GM18858 (cell line): ENCODE results near the gene ARSI.

ENCODE experiments used
- ATAC-seq: cut with Tn5 transposase; IDR thresholded peaks from one replicate; pipeline ENCODE4 v1.9.1; 2021; ENCODE audit not compliant: unreplicated experiment

Gene ARSI

GRCh38 chr5:150309101-150309885, 6.6 kb upstream of the ARSI start:
- ATAC-seq: no peak

GRCh38 chr5:150307617-150308426, 5.1 kb upstream of the ARSI start:
- ATAC-seq: no peak

GRCh38 chr5:150306775-150307174, 4.1 kb upstream of the ARSI start:
- no peak for ATAC-seq

DNA sequence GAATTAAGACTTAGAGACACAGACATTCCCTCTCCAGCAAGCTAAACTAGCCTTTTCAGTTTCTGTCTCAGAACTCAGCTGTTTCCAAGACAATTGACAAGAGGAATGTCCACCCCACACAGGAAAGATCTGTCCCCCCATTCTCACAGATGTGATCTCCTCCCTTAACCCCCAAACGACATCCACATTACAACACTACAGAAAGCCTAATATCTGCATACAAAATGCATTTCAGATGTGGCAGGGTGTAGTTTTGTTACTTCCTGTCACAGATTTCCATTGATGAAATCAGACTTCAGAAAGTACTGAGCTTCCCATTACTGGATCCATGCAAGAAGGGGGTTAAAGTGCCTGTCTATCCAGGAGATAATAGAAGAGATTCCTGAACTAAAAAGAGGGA, 2.9 kb upstream of the ARSI start:
- no peak for ATAC-seq

GRCh38 chr5:150305095-150305494, 2.4 kb upstream of the ARSI start:
- no peak for ATAC-seq

DNA sequence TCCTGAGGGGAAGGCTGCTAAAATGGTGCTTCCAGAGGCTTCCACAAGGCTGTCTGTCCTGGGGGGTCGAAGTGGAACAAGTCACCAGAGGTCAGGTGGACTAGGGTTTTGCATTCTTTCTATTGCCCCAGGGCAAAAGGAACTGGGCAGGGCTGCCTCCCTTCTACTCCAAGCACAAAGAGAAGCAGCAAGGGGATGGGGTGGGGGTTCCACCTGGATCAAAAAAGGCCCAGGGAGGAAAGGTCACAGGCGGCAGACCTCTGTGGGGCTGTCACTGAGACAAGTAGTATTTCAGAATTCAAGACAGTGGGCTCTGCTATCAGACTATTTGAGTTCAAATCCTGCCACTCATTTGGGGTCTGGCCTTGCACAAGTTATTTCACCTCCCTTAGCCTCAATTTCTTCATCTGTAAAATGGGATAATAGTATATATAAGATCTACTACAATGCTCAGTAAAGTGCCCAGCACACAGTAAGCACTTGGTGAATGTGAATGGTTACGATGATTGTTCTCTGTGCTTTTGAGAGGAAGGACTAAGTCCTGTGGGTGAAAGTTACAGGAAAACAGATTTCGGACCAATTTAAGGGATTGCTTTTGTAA, 1.9 kb upstream of the ARSI start:
- ATAC-seq: no peak

DNA sequence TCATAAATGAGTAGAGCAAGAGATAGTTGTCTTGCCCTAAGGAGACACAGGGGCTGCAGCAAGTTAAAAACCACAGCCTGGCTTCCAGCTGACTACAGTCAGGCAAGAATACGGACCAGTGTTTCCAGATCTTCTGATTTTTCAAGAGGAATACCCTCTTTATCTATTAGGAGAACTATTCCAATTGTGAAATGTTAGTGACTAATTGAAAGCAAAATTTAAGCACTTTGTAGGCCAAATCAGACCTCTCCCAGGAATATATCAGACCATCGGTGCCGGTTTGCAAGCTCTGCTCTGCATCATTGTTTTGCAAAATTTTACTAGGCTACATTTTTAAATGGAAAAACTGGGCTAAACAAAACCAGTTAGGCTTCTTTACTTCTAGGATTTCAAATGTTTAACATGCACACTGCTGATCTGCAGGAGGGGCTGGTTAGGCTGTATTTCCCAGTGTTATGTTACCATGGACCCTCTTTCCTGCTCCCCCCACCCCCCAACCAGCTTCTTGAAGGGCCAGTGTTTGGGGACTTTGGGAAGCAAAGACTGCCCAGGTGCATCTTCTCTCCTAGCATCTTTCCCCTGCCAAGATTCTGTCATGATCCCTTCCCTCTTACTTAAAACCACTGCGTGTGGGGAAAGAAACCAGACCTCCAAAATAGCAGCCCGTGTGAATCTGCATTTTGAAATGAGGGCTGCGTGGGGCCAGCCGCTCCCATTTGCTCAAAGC, 1.1 kb upstream of the ARSI start:
- no peak for ATAC-seq

- ATAC-seq: no peak
These were observed 438 bp upstream of the ARSI start for GRCh38 chr5:150303070-150303615.

GRCh38 chr5:150301901-150302300, 804 bp downstream of the ARSI start:
- ATAC-seq: no peak

DNA sequence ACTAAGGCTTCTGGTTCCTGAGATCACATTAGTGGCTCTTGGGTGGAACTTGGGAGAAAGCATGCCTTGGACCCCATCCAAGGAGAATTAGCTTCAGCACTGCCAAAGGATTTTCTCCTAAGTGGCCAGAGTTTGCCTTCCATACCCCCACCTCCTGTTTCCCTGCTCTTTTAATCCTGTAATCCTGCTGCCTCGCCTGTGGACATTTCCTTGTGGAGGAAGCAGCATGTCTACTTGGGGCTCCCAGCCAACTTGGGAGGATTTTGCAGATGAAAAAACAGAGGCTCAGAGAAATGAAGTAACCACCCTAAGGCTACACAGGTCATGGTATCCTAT, 1.6 kb downstream of the ARSI start:
- no peak for ATAC-seq

DNA sequence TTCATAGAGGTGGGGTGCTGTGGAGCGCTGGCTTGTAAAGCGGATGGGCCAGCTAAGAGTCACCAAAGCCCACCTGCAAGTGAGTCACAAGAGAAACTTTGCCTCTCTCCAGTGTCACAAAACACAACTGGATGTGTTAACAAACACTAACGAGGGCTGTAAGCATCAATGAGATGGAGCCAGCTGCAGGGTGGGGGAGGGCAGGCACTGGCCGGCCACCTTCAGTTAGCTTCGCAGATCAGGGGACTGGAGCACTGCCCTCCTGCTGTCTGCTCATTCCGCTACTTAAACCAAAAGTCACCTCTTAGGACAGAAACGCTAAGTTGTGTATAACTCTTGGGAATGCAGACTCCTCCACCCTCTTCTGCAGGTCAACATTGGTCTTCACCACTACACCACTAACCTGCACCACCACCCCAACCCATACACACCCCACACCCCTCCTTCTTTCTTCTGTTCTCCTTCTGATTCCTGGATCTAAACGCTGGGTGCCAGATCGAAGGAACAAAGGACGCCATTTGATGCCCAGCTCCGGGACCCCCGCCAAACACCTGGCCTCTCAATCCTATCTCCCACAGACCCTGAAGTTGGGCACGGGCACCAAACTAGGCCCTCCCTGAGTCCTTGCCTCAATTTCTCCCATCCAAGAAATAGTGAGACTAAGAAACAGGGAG, 2.1 kb downstream of the ARSI start:
- ATAC-seq: no peak

DNA sequence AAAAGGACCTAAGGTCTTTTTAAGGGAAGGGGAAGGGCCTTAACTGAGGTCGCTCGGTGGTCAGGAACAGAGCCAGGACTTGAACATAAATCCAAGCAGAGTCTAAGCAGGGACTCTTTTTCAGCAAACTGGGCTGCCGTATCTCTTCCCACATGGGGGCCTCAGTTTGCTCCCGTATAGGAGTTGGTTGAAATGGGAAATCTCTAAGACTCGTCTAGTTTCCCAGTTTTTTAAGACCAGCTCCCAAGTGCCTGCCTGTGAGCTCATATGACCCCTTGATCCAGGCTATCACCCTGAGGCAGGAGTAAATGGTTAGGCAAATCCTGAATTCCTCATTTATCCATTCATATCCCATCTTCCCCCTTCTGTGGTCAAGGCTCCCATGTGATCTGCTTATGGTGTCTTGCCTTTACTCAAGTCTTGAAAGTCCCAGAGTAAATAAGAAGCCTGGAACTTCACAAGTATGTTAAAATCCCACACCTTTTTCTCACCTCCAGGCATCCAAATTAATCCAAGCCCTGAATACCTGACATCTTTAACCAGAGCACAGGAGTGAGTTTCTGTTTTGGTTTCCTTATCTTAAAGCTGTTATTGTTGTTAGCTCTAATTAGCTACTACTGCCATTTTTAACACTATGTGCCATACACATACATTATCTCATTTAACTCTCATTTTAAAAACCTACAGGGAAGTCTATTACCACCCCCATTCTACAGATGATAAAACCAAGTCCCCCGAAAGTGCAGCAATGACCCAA, 3.0 kb downstream of the ARSI start:
- ATAC-seq: no peak

DNA sequence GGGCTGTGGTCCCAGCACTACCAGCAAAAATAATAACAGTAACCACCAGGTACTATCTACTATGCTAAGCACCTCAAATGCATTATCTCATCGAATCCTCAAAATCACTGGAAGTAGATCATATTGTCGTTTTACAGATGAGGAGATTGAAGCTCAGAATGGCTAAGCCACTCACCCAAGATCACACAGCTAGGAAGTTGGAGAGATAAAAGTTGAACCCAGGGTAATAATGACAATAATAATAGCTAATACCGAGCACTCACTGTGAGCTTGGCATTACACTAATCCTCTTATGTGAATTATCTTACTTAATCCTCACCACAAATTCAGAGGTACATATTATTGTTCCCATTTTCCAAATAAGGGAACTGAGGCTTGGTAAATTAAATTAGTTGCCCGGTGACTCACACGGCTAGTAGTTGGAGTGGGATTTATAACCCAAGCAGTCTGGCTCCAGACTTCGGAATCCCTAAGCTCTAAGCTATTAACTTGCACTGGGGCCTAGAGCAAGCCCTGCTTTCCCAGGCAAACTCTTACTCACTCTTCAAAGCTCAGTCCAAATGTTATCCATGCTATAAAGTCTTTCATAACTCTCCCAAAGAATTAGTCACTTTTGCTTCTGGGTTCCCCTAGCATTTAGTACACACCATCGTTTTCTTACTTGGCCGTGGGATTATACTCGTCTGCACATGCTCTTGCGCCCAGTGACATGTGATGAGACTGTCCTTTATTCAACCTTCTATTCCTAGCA, 3.8 kb downstream of the ARSI start:
- no peak for ATAC-seq

GRCh38 chr5:150297934-150298595, 4.6 kb downstream of the ARSI start:
- no peak for ATAC-seq

DNA sequence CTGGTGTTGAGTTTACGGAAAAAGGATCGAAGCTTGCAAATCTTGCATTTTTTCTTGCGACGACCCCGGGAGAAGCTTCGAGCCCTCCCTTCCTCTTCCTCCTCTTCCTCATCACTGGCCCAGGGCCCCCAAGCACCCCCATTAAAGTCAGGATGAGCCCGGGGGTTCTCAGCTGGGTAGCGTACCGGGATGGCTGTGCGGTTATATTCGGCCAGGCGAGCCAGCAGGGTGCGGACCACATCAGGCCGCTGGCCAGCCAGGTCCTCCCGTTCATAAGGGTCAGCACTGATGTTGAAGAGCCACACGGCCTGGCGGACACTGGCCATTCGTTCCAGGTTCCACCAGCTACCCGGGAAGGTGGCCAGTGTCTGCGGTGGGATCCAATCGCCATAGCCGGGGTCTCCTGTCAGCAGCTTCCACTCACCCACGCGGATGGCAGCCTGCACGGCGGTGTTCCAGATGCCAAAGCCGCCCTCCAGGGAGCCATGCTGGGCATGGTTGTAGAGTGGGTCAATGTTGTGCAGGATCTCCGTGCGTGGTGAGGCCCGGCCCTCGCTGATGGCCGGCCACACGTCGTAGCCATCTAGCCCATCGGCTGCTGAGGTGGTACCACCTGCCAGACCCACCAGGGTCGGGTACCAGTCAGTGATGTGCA, 5.3 kb downstream of the ARSI start:
- no peak for ATAC-seq

DNA sequence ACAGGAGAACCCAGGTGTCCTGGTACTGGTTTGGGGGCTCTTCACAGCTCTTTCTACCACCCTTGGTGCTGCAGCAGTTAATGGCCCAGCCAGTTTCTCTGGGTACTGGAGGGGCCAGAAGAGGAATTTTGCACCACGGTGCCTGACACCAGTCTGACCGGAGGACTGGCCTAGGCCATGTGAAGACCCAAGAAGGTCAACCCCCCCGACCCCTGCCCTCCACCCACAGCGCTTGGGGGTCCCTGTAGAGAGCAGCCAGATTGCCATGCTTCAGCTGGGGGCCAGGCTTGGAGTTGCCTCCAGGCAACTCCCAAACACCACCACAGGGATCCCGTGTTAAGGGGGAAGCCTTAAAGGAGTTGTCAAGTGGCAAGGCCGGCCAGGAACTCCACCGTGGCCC, 6.2 kb downstream of the ARSI start:
- ATAC-seq: no peak

- ATAC-seq: no peak
These were observed 6.8 kb downstream of the ARSI start for GRCh38 chr5:150295741-150296486.
